ENCODE results near the gene MATCAP1.

Gene MATCAP1

GRCh38 chr16:67157106-67157748, 26.5 kb downstream of the MATCAP1 start:
- H3K27ac Mint-ChIP-seq: no peak overlapping the region
- H3K27me3 Mint-ChIP-seq (ENCODE audit: low read depth): peaks cover 92% of the 10 kb centered on the region
- peak overlapping the region; percentile 46 to 85 (median 57) for H3K4me3 Mint-ChIP-seq
- no peaks in the 10 kb centered on the region for H3K9me3 Mint-ChIP-seq
- H3K36me3 Mint-ChIP-seq (ENCODE audit: low read depth): no peaks in the 10 kb centered on the region
- no peak for TF ChIP-seq CTCF (IDR thresholded peaks at IDR 0.05; ENCODE audit: unreplicated experiment in 3 of 3)
- peaks cover 14% of the 10 kb centered on the region for H3K4me1 Mint-ChIP-seq

GRCh38 chr16:67156143-67156844, 27.5 kb downstream of the MATCAP1 start:
- H3K27ac Mint-ChIP-seq: no peak overlapping the region
- no peak for TF ChIP-seq CTCF (IDR thresholded peaks at IDR 0.05; ENCODE audit: unreplicated experiment in 3 of 3)

GRCh38 chr16:67155295-67156142, 28.2 kb downstream of the MATCAP1 start:
- Mint-ChIP-seq H3K4me3 (peak overlapping the region; percentile 52 to 66 (median 61)), H3K9me3 (no peaks in the 10 kb centered on the region), H3K36me3 (ENCODE audit: low read depth) (no peaks in the 10 kb centered on the region), H3K4me1 (peaks cover 17% of the 10 kb centered on the region), H3K27ac (no peak overlapping the region), H3K27me3 (ENCODE audit: low read depth) (peaks cover 87% of the 10 kb centered on the region)
- TF ChIP-seq CTCF (IDR thresholded peaks at IDR 0.05; ENCODE audit: unreplicated experiment in 3 of 3): peak; percentile 96 to 98 (median 97)

More at GRCh38 chr16:67156143-67156844, 27.5 kb downstream of the MATCAP1 start:
- peaks cover 18% of the 10 kb centered on the region for H3K4me1 Mint-ChIP-seq
- no peaks in the 10 kb centered on the region for H3K9me3 Mint-ChIP-seq
- H3K27me3 Mint-ChIP-seq (ENCODE audit: low read depth): peaks cover 90% of the 10 kb centered on the region
- H3K4me3 Mint-ChIP-seq: peak overlapping the region; percentile 27 to 43 (median 41)
- H3K36me3 Mint-ChIP-seq (ENCODE audit: low read depth): no peaks in the 10 kb centered on the region

- peaks cover 79% of the 10 kb centered on the region for H3K27me3 Mint-ChIP-seq (ENCODE audit: low read depth)
- no peaks in the 10 kb centered on the region for H3K9me3 Mint-ChIP-seq
- H3K4me3 Mint-ChIP-seq: peak overlapping the region in 2 of 3 experiments; percentile 61 to 66
- H3K4me1 Mint-ChIP-seq: peaks cover 17% of the 10 kb centered on the region
- H3K27ac Mint-ChIP-seq: no peak overlapping the region
- TF ChIP-seq CTCF (IDR thresholded peaks at IDR 0.05; ENCODE audit: unreplicated experiment in 3 of 3): no peak
- H3K36me3 Mint-ChIP-seq (ENCODE audit: low read depth): no peaks in the 10 kb centered on the region
Observed at GRCh38 chr16:67154578-67155294, 29.0 kb downstream of the MATCAP1 start.

GRCh38 chr16:67151431-67152097, 32.2 kb downstream of the MATCAP1 start:
- Mint-ChIP-seq H3K4me3 (peak overlapping the region; percentile 83 to 91 (median 91)), H3K27ac (peak overlapping the region; percentile 92 to 99 (median 99)), H3K4me1 (peaks cover 20% of the 10 kb centered on the region), H3K9me3 (no peaks in the 10 kb centered on the region), H3K27me3 (ENCODE audit: low read depth) (peaks cover 49% of the 10 kb centered on the region), H3K36me3 (ENCODE audit: low read depth) (peaks cover 25% of the 10 kb centered on the region)
- TF ChIP-seq CTCF (IDR thresholded peaks at IDR 0.05; ENCODE audit: unreplicated experiment in 3 of 3): no peak
